H9 (cell line): ENCODE measurements around the gene WAC. TPM values are rescaled to one million over a fixed set of nuclear protein-coding genes. Genes with fewer than 3 reads are reported as not detected.

ENCODE experiments used
- DNase-seq: peaks from one replicate; pipeline ENCODE4 v3.0.0-alpha.2; 2017
- H2AFZ ChIP-seq: one replicate; pipeline ENCODE4 v1.6.1; 2013; ENCODE audit warnings: mild to moderate bottlenecking, low read length, control low read depth, moderate library complexity
- H2AK5ac ChIP-seq: 2 replicates; pipeline ENCODE4 v1.6.1; 2013; ENCODE audit warnings: low read length, control low read depth, mixed read lengths; ENCODE audit not compliant: insufficient read length
- H2BK120ac ChIP-seq: one replicate; pipeline ENCODE4 v1.6.1; 2013; ENCODE audit warnings: low read depth, mild to moderate bottlenecking, low read length, control low read depth, inconsistent platforms; ENCODE audit not compliant: poor library complexity, severe bottlenecking
- H2BK12ac ChIP-seq: 2 replicates; pipeline ENCODE4 v1.6.1; 2013; ENCODE audit warnings: low read length, control low read depth, mixed read lengths, low read depth; ENCODE audit not compliant: insufficient read length
- H2BK15ac ChIP-seq: 2 replicates; pipeline ENCODE4 v1.6.1; 2013; ENCODE audit warnings: low read depth, low read length, control low read depth
- H2BK20ac ChIP-seq: one replicate; pipeline ENCODE4 v1.6.1; 2013; ENCODE audit warnings: low read depth, mild to moderate bottlenecking, low read length, control low read depth, inconsistent platforms; ENCODE audit not compliant: poor library complexity, severe bottlenecking
- H2BK5ac ChIP-seq: 2 replicates; pipeline ENCODE4 v1.6.1; 2013; ENCODE audit warnings: low read length, control low read depth, mixed read lengths; ENCODE audit not compliant: insufficient read length
- H3K14ac ChIP-seq: 2 replicates; pipeline ENCODE4 v1.6.1; 2013; ENCODE audit warnings: low read length, control low read depth; ENCODE audit not compliant: insufficient read depth
- H3K18ac ChIP-seq: 2 replicates; pipeline ENCODE4 v1.6.1; 2013; ENCODE audit warnings: low read depth, mild to moderate bottlenecking, mixed read lengths, low read length, control low read depth; ENCODE audit not compliant: insufficient read length
- H3K23ac ChIP-seq: 2 replicates; pipeline ENCODE4 v1.6.1; 2013; ENCODE audit warnings: low read length, control low read depth, mixed read lengths, low read depth; ENCODE audit not compliant: insufficient read length
- H3K23me2 ChIP-seq: 2 replicates; pipeline ENCODE4 v1.6.1; 2013; ENCODE audit warnings: low read depth, mild to moderate bottlenecking, mixed read lengths, low read length, control low read depth; ENCODE audit not compliant: insufficient read length, poor library complexity, severe bottlenecking
- H3K27ac ChIP-seq: 2 replicates; pipeline ENCODE4 v1.5.1; 2013; ENCODE audit warnings: low read length, control low read depth, mixed read lengths, low read depth; ENCODE audit not compliant: insufficient read length
- H3K27me3 ChIP-seq: 2 replicates; pipeline ENCODE4 v1.6.1; 2013; ENCODE audit warnings: low read length, control low read depth, inconsistent platforms; ENCODE audit not compliant: insufficient read depth
- H3K4ac ChIP-seq: 2 replicates; pipeline ENCODE4 v1.6.1; 2013; ENCODE audit warnings: low read depth, mild to moderate bottlenecking, control low read depth, inconsistent platforms, low read length, moderate library complexity
- H3K4me1 ChIP-seq: 2 replicates; pipeline ENCODE4 v1.6.1; 2013; ENCODE audit warnings: low read length, control low read depth, inconsistent platforms; ENCODE audit not compliant: insufficient read depth
- H3K4me2 ChIP-seq: 2 replicates; pipeline ENCODE4 v1.6.1; 2013; ENCODE audit warnings: low read length, control low read depth, mixed read lengths; ENCODE audit not compliant: insufficient read length, insufficient read depth
- H3K56ac ChIP-seq: 2 replicates; pipeline ENCODE4 v1.6.1; 2013; ENCODE audit warnings: low read depth, mild to moderate bottlenecking, mixed read lengths, low read length, control low read depth; ENCODE audit not compliant: insufficient read length
- H3K79me1 ChIP-seq: 2 replicates; pipeline ENCODE4 v1.6.1; 2013; ENCODE audit warnings: low read depth, mild to moderate bottlenecking, moderate library complexity, low read length, control low read depth, inconsistent platforms; ENCODE audit not compliant: insufficient read depth, poor library complexity, severe bottlenecking
- H3K79me2 ChIP-seq: 2 replicates; pipeline ENCODE4 v1.6.1; 2013; ENCODE audit warnings: low read length, control low read depth, inconsistent platforms; ENCODE audit not compliant: insufficient read depth
- H3K9ac ChIP-seq: 2 replicates; pipeline ENCODE4 v1.6.1; 2013; ENCODE audit warnings: low read length, control low read depth, mixed read lengths; ENCODE audit not compliant: insufficient read length; ENCODE audit errors: extremely low read depth
- H3K9me3 ChIP-seq: one replicate; pipeline ENCODE4 v1.6.1; 2013; ENCODE audit warnings: low read depth, low read length, inconsistent platforms; ENCODE audit not compliant: control insufficient read depth
- H3T11ph ChIP-seq: one replicate; pipeline ENCODE4 v1.6.1; 2013; ENCODE audit warnings: mild to moderate bottlenecking, low read length, control low read depth, inconsistent platforms
- H4K20me1 ChIP-seq: one replicate; pipeline ENCODE4 v1.6.1; 2013; ENCODE audit not compliant: control insufficient read depth, insufficient read length, insufficient read depth
- H4K5ac ChIP-seq: 2 replicates; pipeline ENCODE4 v1.6.1; 2013; ENCODE audit warnings: low read depth, mild to moderate bottlenecking, mixed read lengths, low read length, control low read depth; ENCODE audit not compliant: insufficient read length
- H4K8ac ChIP-seq: replicated peaks from 2 replicates; pipeline ENCODE4 v1.6.1; 2013; ENCODE audit warnings: low read length, control low read depth, mixed read lengths, low read depth; ENCODE audit not compliant: insufficient read length
- H4K91ac ChIP-seq: 2 replicates; pipeline ENCODE4 v1.6.1; 2013; ENCODE audit warnings: low read depth, mild to moderate bottlenecking, moderate library complexity, mixed read lengths, low read length, control low read depth; ENCODE audit not compliant: insufficient read length
- H3K27ac Mint-ChIP-seq, 3 experiments: 2 replicates in 2 of 3; 3 replicates in 1 of 3; pipeline ENCODE4 v1.8.0; 2020 to 2021; ENCODE audit warnings: mixed read lengths in 3 of 3, mild to moderate bottlenecking in 1 of 3, moderate library complexity in 1 of 3
- H3K27me3 Mint-ChIP-seq: 2 replicates; pipeline ENCODE4 v1.8.0; 2021; ENCODE audit warnings: low read depth, mild to moderate bottlenecking, moderate library complexity, mixed read lengths
- H3K36me3 Mint-ChIP-seq, 3 experiments: 2 replicates in 2 of 3; 3 replicates in 1 of 3; pipeline ENCODE4 v1.8.0; 2020 to 2021; ENCODE audit warnings: low read depth in 3 of 3, mixed read lengths in 3 of 3; ENCODE audit not compliant: insufficient read depth in 1 of 3
- H3K4me1 Mint-ChIP-seq, 2 experiments: 2 replicates each; pipeline ENCODE4 v1.8.0; 2020; ENCODE audit warnings: mixed read lengths in 2 of 2
- H3K4me3 Mint-ChIP-seq, 2 experiments: 2 replicates in 1 of 2; 3 replicates in 1 of 2; pipeline ENCODE4 v1.8.0; 2020 to 2021; ENCODE audit warnings: mild to moderate bottlenecking in 2 of 2, mixed read lengths in 2 of 2, moderate library complexity in 1 of 2
- H3K9me3 Mint-ChIP-seq, 2 experiments: 2 replicates in 1 of 2; 3 replicates in 1 of 2; pipeline ENCODE4 v1.8.0; 2020; ENCODE audit warnings: mild to moderate bottlenecking in 2 of 2, mixed read lengths in 2 of 2, moderate library complexity in 1 of 2
- CTCF ChIP-seq: fragments of 200-600 bp; sonication (generic); conservative IDR thresholded peaks from 3 replicates; pipeline ENCODE4 v1.8.0; 2021; ENCODE audit warnings: antibody characterized with exemption, mild to moderate bottlenecking
- WGBS: extraction: QIAGEN DNeasy Blood & Tissue Kit; methylation state at CpG from one replicate; pipeline ENCODE4 v1.1.7; 2013; ENCODE audit warnings: missing lambda C conversion rate, low lambda C conversion rate, mixed read lengths; ENCODE audit not compliant: insufficient read length; ENCODE audit errors: extremely low coverage; 5-methylcytosine and 5-hydroxymethylcytosine counted together
- total RNA-seq: library from RNA; stranded (reverse); gene quantifications from 2 replicates; pipeline ENCODE4 v1.2.1, GENCODE V29; 2021

WAC gene
- total RNA-seq, 1 experiment from 2014 or later, result 130 TPM

DNA sequence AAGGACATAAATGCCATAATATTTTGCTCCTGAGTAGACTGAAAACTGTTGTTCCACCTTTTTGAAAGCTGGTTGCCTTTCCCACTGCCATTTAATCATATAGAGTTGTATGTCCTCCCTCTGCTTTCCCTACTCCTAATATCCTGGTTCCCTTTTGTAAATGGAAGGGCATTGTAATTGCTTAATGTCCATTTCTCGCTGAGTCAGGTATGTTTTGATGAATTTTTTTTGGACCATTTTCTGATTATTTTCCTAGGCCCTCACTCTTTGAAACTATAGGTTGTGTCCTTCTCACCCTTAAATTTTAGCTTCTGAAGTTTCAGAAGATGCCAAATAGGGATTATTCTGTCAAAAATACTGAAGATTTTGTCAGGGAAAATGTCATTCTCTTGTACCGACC is 45.5 kb downstream of the WAC start:
- no peak overlapping the region for H2BK20ac ChIP-seq
- peaks cover 5 to 24% (median 14%) of the 10 kb centered on the region in 3 experiments; a peak in 6 of 7 replicates for H3K36me3 Mint-ChIP-seq
- H3K9me3 Mint-ChIP-seq, result no peaks in the 10 kb centered on the region
- no peak overlapping the region for H2AK5ac ChIP-seq
- no peak overlapping the region for H3K27ac ChIP-seq
- TF ChIP-seq CTCF, result no peak
- peaks cover 37 to 43% of the 10 kb centered on the region in 2 experiments for H3K4me1 Mint-ChIP-seq
- no peaks in the 10 kb centered on the region for H3K79me1 ChIP-seq
- no peaks in the 10 kb centered on the region; the same call in 1 of the 2 replicates for H3K4me1 ChIP-seq
- H4K20me1 ChIP-seq, result no peaks in the 10 kb centered on the region
- H3K9ac ChIP-seq, result no peak overlapping the region
- H2AFZ ChIP-seq, result no peak overlapping the region
- no peak overlapping the region for H3K4me2 ChIP-seq
- H4K8ac ChIP-seq, result no peak overlapping the region
- H2BK12ac ChIP-seq, result no peak overlapping the region
- H3K56ac ChIP-seq, result no peak overlapping the region
- H3K4me3 Mint-ChIP-seq, result no peak overlapping the region
- H3K79me2 ChIP-seq, result peaks cover 37% of the 10 kb centered on the region
- no peak overlapping the region for H3K4ac ChIP-seq
- H4K91ac ChIP-seq, result no peak overlapping the region
- no peak overlapping the region for H3K23ac ChIP-seq
- no peak overlapping the region for H3T11ph ChIP-seq
- H3K18ac ChIP-seq, result no peak overlapping the region
- H3K27me3 ChIP-seq, result no peaks in the 10 kb centered on the region
- no peak overlapping the region for H4K5ac ChIP-seq
- no peaks in the 10 kb centered on the region for H3K23me2 ChIP-seq
- peak overlapping the region in 2 of 3 experiments; percentile 77 to 84; a peak in 4 of 7 replicates for H3K27ac Mint-ChIP-seq
- H2BK5ac ChIP-seq, result no peak overlapping the region
- H2BK120ac ChIP-seq, result no peak overlapping the region
- no peaks in the 10 kb centered on the region for H3K9me3 ChIP-seq
- H3K14ac ChIP-seq, result no peak overlapping the region
- DNase-seq, result no peak
- no CpG with 5 or more reads among the region's 2 CpGs for WGBS
- H3K27me3 Mint-ChIP-seq, result no peaks in the 10 kb centered on the region
- H2BK15ac ChIP-seq, result no peak overlapping the region
